ENCODE data around the gene POU3F1.

Gene POU3F1

GRCh38 chr1:38046333-38046883 lies at the start of gene POU3F1:
Gene POU3F1, minus strand, starts transcription at chr1:38046793. Its CDS starts 50 bp downstream, at chr1:38046743.
- no peak for DNase-seq (ENCODE audit: extremely low read depth, low read depth)
- no peak for TF ChIP-seq CTCF (IDR thresholded peaks at IDR 0.05; ENCODE audit: low read depth, low read length, missing control alignments)
- peak within 1 kb of the TSS; percentile 45 for H3K4me3 ChIP-seq (replicated peaks; ENCODE audit: low read depth, low read length)

DNA sequence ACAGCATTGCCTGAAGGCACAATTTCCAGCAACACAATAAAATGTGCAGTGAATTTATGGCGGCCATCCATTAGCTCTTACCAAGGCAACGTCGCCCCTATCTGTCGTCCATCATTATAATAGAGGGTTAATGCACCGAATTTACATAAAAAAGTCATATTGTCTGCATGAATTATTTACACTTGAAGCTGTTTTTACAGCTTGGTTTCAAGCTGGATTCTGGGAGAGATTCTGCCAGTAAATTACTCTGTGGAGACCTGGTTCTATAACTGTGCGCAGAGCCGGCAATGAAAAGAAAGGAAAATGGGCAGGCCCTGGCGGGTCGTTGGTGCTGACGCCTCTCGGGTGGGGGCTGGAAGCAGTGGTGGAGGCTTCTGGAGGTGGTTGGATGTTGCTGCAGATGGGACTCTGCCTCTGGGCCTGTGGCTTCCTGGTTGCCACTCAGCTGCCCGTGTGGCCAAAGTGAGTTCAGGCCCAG lies 48.9 kb upstream of the POU3F1 start:
- H3K4me3 ChIP-seq (replicated peaks; ENCODE audit: low read depth, low read length): no peak overlapping the region
- TF ChIP-seq CTCF (IDR thresholded peaks at IDR 0.05; ENCODE audit: low read depth, low read length, missing control alignments): no peak
- no peak for DNase-seq (ENCODE audit: extremely low read depth, low read depth)

GRCh38 chr1:38094711-38095290 lies 48.2 kb upstream of the POU3F1 start:
- TF ChIP-seq CTCF (IDR thresholded peaks at IDR 0.05; ENCODE audit: low read depth, low read length, missing control alignments): no peak
- no peak overlapping the region for H3K4me3 ChIP-seq (replicated peaks; ENCODE audit: low read depth, low read length)
- DNase-seq (ENCODE audit: extremely low read depth, low read depth): no peak

DNA sequence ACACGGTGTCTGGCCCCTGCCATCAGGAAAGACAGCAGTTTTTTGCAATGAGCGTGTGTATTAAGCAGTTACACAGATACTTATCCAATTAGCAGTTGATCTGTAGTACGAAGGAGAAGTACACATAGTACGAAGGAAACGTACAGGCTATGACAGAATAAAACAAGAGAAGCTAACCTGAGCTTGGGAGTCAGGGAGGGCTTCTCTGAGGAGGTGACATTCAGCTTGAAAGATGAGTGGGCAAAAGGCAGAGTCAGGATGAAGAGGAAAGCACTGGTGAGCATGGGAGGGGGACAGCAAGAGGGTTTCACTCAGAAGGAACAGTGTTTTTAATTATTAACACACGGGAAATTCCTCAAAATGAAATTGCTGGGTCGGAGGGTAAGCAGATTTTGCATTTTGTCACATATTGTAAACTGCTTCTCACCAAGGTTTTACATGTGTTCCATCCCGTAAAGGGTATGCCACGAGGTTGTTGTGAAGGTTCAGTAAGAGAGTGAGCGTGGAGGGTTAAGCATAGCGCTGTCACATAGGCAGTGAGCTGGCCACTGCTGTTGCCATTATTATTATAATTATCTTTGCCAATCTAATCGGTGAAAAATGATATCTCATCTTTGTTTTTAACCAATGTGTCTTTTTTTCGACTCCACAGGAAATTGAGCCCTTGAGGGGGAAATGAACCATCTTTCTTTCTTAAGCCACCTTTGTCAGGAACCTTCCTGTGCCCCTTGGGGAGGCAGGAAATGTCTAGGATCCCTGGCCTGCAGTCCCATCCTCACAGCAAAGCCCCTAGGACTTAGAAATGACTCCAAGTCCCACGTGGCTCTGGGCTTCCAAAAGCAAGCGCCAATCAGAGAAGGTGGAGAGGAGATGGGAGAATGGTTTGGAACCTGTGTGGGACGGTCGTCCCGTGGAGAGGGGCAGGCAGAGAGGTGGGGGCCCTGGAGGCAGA lies 47.3 kb upstream of the POU3F1 start:
- TF ChIP-seq CTCF (IDR thresholded peaks at IDR 0.05; ENCODE audit: low read depth, low read length, missing control alignments): no peak
- DNase-seq (ENCODE audit: extremely low read depth, low read depth): no peak
- H3K4me3 ChIP-seq (replicated peaks; ENCODE audit: low read depth, low read length): no peak overlapping the region

GRCh38 chr1:38092256-38092655 lies 45.7 kb upstream of the POU3F1 start:
- TF ChIP-seq CTCF (IDR thresholded peaks at IDR 0.05; ENCODE audit: low read depth, low read length, missing control alignments): no peak
- no peak overlapping the region for H3K4me3 ChIP-seq (replicated peaks; ENCODE audit: low read depth, low read length)

GRCh38 chr1:38090796-38091195 lies 44.2 kb upstream of the POU3F1 start:
- TF ChIP-seq CTCF (IDR thresholded peaks at IDR 0.05; ENCODE audit: low read depth, low read length, missing control alignments): no peak
- DNase-seq (ENCODE audit: extremely low read depth, low read depth): no peak
- no peak overlapping the region for H3K4me3 ChIP-seq (replicated peaks; ENCODE audit: low read depth, low read length)

More at GRCh38 chr1:38092256-38092655, 45.7 kb upstream of the POU3F1 start:
- DNase-seq (ENCODE audit: extremely low read depth, low read depth): no peak
